Measurements from ENCODE around the gene BCCIP. TPM values are rescaled to one million over a fixed set of nuclear protein-coding genes. Genes with fewer than 3 reads are reported as not detected.

BCCIP gene
- 10 to 100 TPM; 77.3 to 93.0 (median 84.5) TPM for polyA plus RNA-seq (ENCODE audit: insufficient read depth in 1 of 5, insufficient read length in 5 of 5, low replicate concordance in 1 of 5)
- long read RNA-seq, donor 1, transcript BCCIP-203 (8 exons, 1,433 nt): minor isoform, 13 of 75 reads
- long read RNA-seq, donor 1, transcript BCCIP-202 (7 exons, 2,337 nt): major isoform, 17 of 75 reads
- long read RNA-seq, donor 1, transcript BCCIP-201 (7 exons, 1,236 nt): minor isoform, 15 of 75 reads
- long read RNA-seq, donor 1, partial matches to known transcripts: 25 of 75 reads
- long read RNA-seq, donor 1, other reads (novel, unspliced or antisense): 5 of 75 reads
- long read RNA-seq, donor 2, transcript BCCIP-202 (7 exons, 2,337 nt): major isoform, 9 of 29 reads
- long read RNA-seq, donor 2, transcript BCCIP-203 (8 exons, 1,433 nt): minor isoform, 6 of 29 reads
- long read RNA-seq, donor 2, transcript BCCIP-201 (7 exons, 1,236 nt): minor isoform, 7 of 29 reads
- long read RNA-seq, donor 2, partial matches to known transcripts: 0 of 29 reads
- long read RNA-seq, donor 2, other reads (novel, unspliced or antisense): 7 of 29 reads
- long read RNA-seq, donor 3, transcript BCCIP-202 (7 exons, 2,337 nt): minor isoform, 6 of 121 reads
- long read RNA-seq, donor 3, transcript BCCIP-201 (7 exons, 1,236 nt): major isoform, 8 of 121 reads
- long read RNA-seq, donor 3, transcript BCCIP-203 (8 exons, 1,433 nt): minor isoform, 7 of 121 reads
- long read RNA-seq, donor 3, partial matches to known transcripts: 100 of 121 reads
- long read RNA-seq, donor 3, other reads (novel, unspliced or antisense): 0 of 121 reads
- long read RNA-seq, donor 4, transcript BCCIP-202 (7 exons, 2,337 nt): major isoform, 8 of 17 reads
- long read RNA-seq, donor 4, transcript BCCIP-203 (8 exons, 1,433 nt): minor isoform, 6 of 17 reads
- long read RNA-seq, donor 4, partial matches to known transcripts: 0 of 17 reads
- long read RNA-seq, donor 4, other reads (novel, unspliced or antisense): 0 of 17 reads
- long read RNA-seq, donor 5, transcript BCCIP-201 (7 exons, 1,236 nt): major isoform, 18 of 173 reads
- long read RNA-seq, donor 5, transcript BCCIP-202 (7 exons, 2,337 nt): minor isoform, 9 of 173 reads
- long read RNA-seq, donor 5, transcript BCCIP-203 (8 exons, 1,433 nt): minor isoform, 15 of 173 reads
- long read RNA-seq, donor 5, partial matches to known transcripts: 131 of 173 reads
- long read RNA-seq, donor 5, other reads (novel, unspliced or antisense): 0 of 173 reads
- long read RNA-seq, donor 6, transcript BCCIP-201 (7 exons, 1,236 nt): minor isoform, 12 of 73 reads
- long read RNA-seq, donor 6, transcript BCCIP-203 (8 exons, 1,433 nt): minor isoform, 12 of 73 reads
- long read RNA-seq, donor 6, transcript BCCIP-202 (7 exons, 2,337 nt): major isoform, 13 of 73 reads
- long read RNA-seq, donor 6, partial matches to known transcripts: 24 of 73 reads
- long read RNA-seq, donor 6, other reads (novel, unspliced or antisense): 12 of 73 reads
- long read RNA-seq, donor 7, transcript BCCIP-201 (7 exons, 1,236 nt): major isoform, 11 of 29 reads
- long read RNA-seq, donor 7, transcript BCCIP-202 (7 exons, 2,337 nt): major isoform, 11 of 29 reads
- long read RNA-seq, donor 7, transcript BCCIP-203 (8 exons, 1,433 nt): minor isoform, 7 of 29 reads
- long read RNA-seq, donor 7, partial matches to known transcripts: 0 of 29 reads
- long read RNA-seq, donor 7, other reads (novel, unspliced or antisense): 0 of 29 reads
- long read RNA-seq, donor 8, transcript BCCIP-201 (7 exons, 1,236 nt): major isoform, 6 of 45 reads
- long read RNA-seq, donor 8, transcript BCCIP-203 (8 exons, 1,433 nt): minor isoform, 5 of 45 reads
- long read RNA-seq, donor 8, partial matches to known transcripts: 31 of 45 reads
- long read RNA-seq, donor 8, other reads (novel, unspliced or antisense): 0 of 45 reads

DNA sequence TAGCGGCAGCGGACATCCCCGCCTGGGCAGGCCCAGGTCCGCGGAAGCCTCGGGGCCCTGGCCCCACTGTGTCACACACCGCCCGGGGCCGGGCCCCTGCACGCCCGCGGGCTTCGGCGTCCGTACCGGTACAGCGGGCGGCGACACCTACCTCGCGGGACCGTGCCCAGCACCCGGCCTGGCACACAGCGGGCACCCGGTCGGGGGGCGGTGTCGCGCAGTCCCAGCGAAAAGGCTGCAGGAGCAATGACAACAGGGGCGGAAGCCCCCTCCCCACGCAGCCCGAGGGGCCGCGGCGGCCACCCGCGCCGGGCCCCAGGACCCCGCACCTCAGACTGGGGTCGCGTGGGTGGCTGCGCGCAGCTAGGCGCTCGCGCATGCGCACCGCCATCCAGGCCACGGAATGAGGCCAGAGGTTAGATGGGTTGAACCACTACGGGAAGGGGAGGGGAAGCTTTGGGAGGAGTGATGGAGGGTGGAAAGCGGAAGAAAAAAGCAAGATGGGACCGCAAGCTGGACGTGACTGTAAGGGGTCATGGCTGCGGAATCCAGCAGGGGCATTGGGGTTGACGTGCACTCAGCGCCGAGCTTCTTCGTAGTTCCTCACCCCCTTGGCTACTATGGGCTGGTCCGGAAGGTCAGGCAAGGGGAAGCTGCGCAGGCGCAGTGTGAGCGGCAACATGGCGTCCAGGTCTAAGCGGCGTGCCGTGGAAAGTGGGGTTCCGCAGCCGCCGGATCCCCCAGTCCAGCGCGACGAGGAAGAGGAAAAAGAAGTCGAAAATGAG lies at the start of gene BCCIP, which contains the start of gene UROS:
Gene BCCIP (plus strand): TSS at position 669 of the 785 bp plus-strand sequence. CDS start 12 bp downstream, at position 681.
Gene UROS (minus strand): TSS at position 381 of the 785 bp plus-strand sequence. CDS start 6,759 bp downstream, outside the sequence.
- peak; percentile 93 to 95 for DNase-seq

DNA sequence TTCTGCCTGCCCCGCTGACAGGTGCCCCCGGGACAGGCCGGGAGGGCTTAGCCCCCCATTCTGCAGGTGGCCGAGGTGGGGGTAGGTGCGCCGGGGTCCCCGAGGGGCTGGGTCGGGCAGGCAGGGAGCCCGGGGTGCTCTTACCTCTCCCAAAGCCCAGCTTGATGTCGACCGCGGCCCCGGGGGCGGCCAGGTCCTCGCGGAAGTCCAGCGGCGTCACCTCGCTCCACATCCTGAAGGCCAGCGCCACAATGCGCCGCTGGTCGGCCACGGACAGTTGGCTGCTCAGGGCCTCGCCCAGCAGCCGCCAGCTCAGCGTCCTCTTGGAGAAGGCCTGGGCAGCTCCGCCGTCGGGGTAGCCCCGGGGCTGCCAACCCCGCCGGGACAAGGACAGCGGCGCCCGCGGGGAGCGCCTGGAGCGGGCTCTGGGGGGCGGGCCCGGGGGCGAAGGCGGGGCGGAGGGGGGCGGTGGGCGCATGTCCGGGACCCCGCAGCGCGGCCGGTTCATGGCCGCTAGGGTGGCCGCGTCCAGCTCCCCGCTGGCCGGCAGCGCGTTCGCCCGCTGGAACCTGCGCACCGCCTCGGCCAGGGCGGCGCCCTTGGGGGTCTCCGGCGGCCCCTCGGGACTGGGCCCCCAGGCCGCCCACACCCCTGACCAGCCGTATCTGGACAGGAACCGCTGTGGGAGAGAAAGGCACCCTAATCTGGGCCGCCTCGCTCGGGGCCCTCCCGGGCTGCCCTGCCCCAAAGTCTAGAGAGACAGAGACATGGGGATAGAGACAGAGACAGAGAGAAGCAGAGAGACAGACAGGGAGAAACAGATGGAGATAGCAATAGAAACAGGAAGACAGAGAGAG lies 49.4 kb upstream of the BCCIP start:
- DNase-seq: no peak

DNA sequence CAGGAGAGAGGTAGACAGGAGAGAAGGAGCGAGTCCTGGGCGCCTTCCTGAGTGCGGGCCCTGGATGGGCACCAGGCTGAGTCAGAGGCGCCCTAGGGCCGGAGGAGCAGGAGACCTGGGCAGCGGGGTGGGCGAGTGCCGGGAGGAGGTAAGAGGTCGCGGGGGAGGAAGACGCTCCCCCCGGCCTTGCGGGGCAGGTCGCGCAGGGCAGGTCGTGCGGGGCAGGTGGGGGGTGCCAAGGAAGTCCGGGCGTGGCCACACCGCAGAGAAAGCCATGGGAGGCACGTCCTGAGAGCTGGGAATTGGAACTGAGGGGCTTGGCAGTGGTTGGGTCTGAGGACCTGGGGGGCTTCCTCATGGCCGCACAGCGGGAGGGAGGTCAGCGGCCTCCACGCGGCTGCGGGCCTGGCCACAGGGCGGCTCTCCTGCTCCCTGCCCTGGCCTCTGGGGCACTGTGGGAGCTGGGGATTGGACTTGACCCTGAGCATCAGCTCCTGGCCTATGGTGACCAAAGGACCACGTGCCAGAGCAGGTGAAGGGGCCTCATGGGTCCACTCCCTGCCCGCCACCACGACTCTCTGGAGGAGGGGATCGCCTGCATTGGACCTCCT lies 48.7 kb upstream of the BCCIP start:
- DNase-seq: no peak

DNA sequence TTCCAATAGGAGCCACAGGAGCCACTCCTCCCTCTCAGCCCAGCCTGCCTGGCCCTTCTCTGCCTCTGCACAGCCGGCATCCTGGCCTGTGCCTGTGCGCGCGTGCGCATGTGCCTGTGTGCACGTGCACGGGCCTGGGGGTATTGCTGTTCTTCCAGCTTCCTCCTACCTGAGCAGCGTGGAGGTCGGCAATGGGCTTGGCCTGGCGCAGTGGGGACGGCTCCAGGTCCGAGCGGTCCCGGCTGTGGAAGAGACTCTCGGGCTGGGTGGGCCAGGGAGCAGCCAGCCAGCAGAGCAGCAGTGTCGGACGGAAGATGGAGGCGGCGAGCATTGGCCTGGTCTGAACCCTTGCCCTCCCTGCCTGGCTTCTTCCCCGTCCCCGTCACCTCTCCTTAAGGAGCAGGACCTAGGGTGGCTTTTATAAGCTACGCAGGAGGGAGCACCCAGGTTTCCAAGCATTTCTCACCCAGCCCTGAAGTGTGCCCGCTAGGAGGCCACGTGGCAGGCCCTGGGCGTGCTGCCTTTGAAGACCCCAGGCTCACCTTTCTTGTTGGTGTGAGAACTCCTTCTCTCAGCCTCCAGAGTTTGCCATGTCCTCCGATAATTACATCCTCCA lies 47.7 kb upstream of the BCCIP start, which contains the start of gene MMP21:
Gene MMP21 (minus strand): TSS at position 331 of the 616 bp plus-strand sequence. CDS start 0 bp downstream, at position 331.
- no peak for DNase-seq

DNA sequence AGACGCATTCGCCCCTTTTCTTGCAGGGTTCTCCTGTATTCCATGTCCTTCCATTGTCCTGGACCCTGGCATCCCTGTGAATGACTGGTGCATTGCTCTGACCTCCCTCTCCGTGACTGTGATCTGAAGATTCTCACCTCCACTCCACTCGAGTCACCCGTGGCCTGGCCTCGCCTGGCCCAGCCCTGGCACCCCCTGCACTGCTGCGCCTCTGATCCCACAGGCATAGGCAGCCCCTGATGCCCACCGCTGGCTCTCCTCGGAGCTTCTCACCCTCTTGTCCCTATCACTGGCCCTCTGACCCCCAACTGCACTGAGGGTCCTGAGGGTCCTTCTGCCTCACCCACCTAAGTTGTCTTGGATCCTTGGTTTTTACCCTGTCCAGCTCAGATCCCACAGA lies 45.5 kb upstream of the BCCIP start:
- DNase-seq: no peak

DNA sequence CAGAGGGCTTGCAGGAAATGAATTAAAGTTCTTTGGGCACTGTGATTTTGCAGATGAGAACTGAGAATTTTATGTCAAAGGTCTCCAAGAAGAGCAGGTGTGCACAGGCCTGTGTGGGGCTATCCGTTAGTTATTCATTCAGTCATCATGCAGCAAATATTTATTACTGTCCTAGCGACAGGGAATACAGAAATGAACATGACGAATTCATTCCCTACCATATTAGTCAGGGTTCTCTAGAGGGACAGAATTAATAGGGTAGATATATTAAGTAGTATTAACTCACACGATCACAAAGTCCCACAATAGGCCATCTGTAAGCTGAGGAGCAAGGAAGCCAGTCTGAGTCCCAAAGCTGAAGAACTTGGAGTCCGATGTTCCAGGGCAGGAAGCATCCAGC lies 44.8 kb upstream of the BCCIP start:
- DNase-seq: no peak

DNA sequence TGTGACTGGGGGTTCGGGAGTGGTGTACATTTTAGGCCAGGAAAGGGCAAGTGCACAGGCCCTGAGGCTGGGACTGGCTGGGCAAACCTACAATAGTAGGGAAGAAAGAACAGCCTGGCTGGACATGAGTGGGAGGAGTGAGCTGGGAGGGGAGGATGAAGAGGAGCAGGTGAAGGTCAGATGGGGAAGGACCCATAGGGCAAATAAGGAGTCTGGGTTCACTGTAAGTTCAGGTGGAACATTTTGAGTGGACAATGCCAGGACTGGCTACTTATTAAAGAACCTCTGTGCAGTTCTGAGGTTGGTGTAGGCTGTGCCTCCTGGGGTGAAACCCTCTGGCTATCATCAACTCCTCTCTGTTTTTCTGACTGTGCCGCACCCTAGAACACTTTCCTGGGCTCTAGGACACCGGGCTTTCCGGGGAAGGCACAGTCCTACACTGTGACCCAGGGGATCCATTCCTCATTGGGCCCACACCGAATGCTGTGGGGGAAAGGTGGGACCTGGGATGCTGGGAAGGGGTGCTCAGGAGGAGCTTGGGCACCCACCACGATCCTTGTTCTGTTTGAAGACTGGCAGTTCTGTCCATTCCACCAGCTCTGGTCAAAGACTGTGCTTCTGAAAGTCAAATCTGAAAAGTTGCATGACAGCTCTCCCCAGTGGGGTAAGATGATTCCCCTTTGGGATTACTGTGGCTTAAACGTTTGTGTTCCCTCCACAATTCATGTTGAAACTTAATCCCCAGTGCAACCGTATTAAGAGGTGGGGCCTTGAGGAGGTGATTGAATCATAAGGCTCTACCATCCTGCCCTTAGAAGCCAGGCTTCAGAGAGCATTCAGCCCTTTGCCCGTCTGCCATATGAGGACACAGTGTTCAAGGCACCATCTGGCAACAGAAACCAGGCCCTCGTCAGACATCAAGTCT lies 43.7 kb upstream of the BCCIP start:
- DNase-seq: no peak

DNA sequence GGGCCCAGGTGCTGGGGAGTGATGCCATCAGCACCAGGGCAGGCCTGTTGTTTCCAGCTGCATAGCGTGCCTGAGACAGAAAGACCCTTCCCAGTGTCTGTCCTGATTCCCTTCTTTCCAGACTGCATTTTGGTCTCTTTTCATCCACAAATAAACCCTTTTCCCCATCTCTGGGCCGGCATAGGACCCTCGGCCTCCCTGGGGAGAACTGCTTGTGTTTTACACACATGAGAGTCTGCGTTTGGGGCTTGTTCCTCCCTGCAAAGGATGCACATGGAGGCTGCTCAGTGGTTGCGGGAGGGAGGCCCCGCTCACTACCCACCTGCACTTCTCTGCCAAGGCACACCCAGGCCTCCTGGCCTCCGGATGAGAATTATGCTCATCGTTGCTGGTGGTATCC lies 42.0 kb upstream of the BCCIP start:
- DNase-seq: no peak

DNA sequence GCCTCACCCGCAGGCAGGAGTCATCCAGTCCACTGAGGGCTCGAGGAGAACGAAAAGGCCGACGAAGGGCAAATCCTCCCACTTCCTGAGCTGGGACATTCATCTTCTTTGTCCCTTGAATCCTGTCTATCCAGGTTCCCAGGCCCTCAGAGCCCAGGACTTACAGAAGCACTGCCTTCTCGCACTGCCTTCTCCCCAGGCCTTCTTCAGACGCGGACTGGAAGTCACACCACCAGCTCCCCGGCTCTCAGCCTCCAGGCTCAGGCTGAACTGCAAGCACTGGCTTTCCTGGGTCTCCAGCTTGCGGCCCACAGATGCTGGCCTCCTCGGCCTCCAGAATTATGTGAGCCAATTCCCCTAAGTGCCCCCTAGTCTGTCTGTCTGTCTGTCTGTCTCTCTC lies 41.3 kb upstream of the BCCIP start:
- DNase-seq: no peak

DNA sequence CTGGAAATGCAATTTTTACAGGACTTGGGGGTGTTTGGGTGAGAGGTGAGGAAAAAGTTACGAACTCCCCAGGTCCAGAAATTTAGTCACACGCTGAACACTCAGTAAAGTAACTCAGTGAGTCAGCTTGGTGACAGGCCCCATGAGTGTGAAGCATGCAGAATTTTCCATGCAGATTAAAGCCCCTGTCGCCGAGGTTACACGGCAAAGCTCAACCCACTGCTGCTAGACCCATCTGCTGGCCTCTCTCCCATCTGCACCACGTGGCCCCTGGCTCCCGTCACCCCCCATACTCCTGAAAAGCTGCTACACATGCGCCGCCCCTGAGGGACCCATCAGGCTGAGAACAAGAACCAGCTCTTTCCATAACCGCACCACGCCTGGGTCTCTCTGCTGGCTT lies 40.7 kb upstream of the BCCIP start:
- no peak for DNase-seq

DNA sequence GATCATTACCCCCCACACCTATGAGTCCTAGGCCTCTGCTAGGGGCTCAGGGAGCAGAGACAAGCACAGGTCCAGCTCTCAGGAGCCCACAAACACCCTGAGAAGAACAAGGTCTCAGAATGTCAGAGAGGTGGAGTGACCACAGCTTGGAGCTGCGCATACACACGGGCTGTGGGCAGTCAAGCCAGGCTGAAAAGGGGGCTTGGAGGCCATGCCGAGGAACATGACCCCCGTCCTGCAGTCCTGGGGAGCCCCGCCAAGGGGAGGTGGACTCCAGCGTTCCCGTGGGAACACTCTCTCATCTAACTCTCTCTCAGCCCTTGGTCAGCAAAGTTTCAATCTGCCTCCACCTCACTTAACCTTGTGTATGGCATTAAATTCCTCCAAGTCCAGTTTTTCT lies 39.9 kb upstream of the BCCIP start:
- DNase-seq: no peak

DNA sequence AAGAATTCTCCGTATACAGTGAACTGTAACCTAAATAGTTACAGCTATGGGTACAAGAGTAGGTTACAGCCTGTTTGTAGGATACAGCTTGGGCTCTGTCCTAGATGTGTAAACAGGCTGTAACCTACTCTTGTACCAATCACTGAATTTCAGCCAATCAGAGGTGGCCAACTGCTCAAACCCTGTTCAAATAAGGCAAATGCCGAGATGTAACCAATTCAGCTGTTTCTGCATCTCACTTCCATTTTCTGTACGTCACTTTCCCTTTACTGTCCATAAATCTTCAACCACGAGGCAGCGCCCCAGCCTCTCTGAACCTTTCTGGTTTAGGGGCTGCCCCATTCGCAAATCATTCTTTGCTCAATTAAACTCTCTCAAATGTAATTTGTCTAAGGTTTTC lies 39.4 kb upstream of the BCCIP start:
- no peak for DNase-seq

DNA sequence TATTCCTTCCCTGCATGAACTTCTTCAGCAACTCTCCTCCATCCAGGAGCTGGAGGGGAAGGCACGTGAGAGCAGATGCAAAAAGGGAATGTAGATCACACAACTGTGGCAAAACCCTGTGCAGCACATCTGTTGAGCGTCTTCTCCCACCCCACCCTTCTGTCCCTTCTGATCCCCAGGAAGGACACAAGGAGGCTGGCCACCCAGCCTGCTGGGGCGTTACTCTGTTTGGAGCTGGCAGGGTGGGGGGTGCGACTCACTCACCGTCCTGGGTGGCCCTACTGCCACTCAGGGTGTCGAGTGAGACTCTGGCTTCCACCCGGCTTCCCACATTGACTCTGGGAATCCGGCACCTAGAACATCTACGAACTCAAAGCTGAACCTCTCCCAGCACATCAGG lies 37.6 kb upstream of the BCCIP start:
- DNase-seq: no peak

DNA sequence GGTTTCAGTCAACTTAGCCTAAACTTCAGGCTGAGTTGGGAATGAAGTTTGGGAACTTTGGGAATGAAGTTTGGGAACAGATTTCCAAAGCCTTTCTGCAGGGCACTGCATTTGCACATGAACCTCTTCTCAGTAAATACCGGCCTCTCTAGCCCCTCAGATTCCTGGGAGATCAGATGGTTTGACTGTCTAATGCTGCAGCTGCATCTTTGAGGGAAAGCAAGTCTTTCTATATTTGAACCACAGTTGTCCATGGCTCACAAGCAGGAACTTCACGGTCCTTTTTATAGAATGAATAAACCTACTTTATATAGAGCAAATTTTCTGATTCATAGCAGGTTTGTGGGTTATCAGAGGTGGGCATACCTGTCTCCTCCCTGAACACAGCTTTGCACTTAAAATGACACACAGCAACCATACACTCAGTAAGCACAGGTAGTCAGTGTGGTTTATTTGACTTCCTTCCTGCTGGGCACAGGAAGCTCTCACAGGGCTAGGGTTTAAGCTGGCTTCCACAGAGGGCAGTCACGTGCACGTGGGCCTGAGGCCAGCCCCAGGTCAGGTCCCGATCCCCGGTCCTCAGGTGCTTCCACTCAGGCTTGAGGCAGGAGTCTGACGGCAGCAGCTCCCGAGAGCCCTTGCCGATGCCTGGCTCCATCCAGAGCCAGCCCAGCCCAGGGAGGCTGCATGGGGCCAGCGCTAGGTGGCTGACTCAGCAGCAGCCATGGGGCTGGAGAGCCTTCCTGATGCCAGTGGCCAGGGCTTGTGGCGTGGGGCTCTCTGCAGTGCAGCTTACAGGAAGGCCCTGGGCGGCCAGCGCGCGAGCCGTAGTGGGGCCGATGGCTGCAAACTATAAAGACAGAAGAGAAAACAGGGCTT lies 35.0 kb upstream of the BCCIP start:
- DNase-seq: no peak
